HG03103 (cell line): Measurements from ENCODE around the gene RASEF.
"Not testable (repeated sequence)": the region's sequence is repeated elsewhere in the genome, so short reads cannot be mapped to it uniquely, and the experiment has no call there.

Experiments used
- ATAC-seq: cut with Tn5 transposase; IDR thresholded peaks from one replicate; pipeline ENCODE4 v1.9.1; 2021; ENCODE audit warnings: low read depth; ENCODE audit not compliant: unreplicated experiment

Gene RASEF

GRCh38 chr9:82987370-82988189 lies 75.4 kb downstream of the RASEF start:
- no peak for ATAC-seq

GRCh38 chr9:82981552-82981951 lies 81.4 kb downstream of the RASEF start:
- no peak for ATAC-seq

- no peak for ATAC-seq
Measured at GRCh38 chr9:82975176-82975575, 87.8 kb downstream of the RASEF start.

- no peak for ATAC-seq
Measured at GRCh38 chr9:82972446-82972845, 90.5 kb downstream of the RASEF start.

GRCh38 chr9:82970359-82970758 lies 92.6 kb downstream of the RASEF start:
- no peak for ATAC-seq

- ATAC-seq = no peak
Measured at GRCh38 chr9:82969291-82969690, 93.7 kb downstream of the RASEF start.

- no peak for ATAC-seq
Measured at GRCh38 chr9:82968816-82969215, 94.1 kb downstream of the RASEF start.

- no peak for ATAC-seq
Measured at GRCh38 chr9:82968388-82968787, 94.6 kb downstream of the RASEF start.

- ATAC-seq = peak; percentile 94
Measured at GRCh38 chr9:82961504-82962125, 101.3 kb downstream of the RASEF start.

- no peak for ATAC-seq
Measured at GRCh38 chr9:82957529-82958379, 105.2 kb downstream of the RASEF start.

- no peak for ATAC-seq
Measured at GRCh38 chr9:82949203-82949602, 113.7 kb downstream of the RASEF start.

- ATAC-seq = no peak
Measured at GRCh38 chr9:82940376-82940775, 122.6 kb downstream of the RASEF start.

GRCh38 chr9:82939451-82939850 lies 123.5 kb downstream of the RASEF start:
- ATAC-seq = no peak

- ATAC-seq = no peak
Measured at GRCh38 chr9:82938426-82939218, 124.3 kb downstream of the RASEF start.

GRCh38 chr9:82936561-82936960 lies 126.4 kb downstream of the RASEF start:
- ATAC-seq = not testable (repeated sequence)

GRCh38 chr9:82934949-82935348 lies 128.0 kb downstream of the RASEF start:
- no peak for ATAC-seq

- not testable (repeated sequence) for ATAC-seq
Measured at GRCh38 chr9:82934025-82934424, 128.9 kb downstream of the RASEF start.

GRCh38 chr9:82930116-82930515 lies 132.8 kb downstream of the RASEF start:
- no peak for ATAC-seq
